Measurements from ENCODE around the gene AMN1. TPM values are rescaled to one million over a fixed set of nuclear protein-coding genes. Genes with fewer than 3 reads are reported as not detected.
A peak's percentile ranks its signal among the peaks of the same experiment; 100 is the strongest.

Gene AMN1
- total and polyA plus RNA-seq, 2 of the 13 experiments (the other 11 are each of a cell fraction or from before 2014, with no cell fraction given) = 7.5 to 26.5 TPM

DNA sequence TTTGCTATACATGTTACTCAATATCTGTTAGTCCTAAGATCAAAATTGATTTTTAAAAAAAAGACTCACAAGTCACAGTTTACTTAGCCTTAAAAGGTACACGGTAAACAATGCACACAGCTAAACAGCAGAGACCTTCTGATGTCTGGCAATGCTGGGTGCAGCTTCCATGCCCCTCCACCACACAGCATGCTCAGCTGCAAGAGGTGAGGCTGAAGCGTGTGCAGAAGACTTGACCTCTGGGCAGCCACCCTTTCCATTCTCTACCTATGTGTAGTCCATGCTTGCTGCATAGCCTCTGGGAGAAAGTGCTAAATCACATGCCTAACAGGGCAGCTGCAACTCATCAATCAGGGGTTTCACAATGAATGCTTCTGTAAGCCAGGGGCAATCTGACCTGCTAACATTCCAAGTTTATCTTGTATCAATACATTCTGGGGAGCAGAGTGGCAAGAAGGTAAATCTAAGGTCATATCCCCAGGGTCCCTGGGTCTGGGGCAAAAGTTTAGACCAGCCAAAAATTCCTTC, 44.5 kb upstream of the AMN1 start (continued):
- TF ChIP-seq U2AF1 (optimal IDR thresholded peaks at IDR 0.05; ENCODE audit: low read depth, low read length) (no peak), HOXA7 (CRISPR knock-in tag; IDR thresholded peaks at IDR 0.05) (no peak), CBFB (CRISPR knock-in tag; IDR thresholded peaks at IDR 0.05) (no peak), FLYWCH1 (CRISPR knock-in tag; IDR thresholded peaks at IDR 0.05) (no peak), PHF21A (CRISPR knock-in tag; IDR thresholded peaks at IDR 0.05) (peak; percentile 86), SYNCRIP (IDR thresholded peaks at IDR 0.05; ENCODE audit: insufficient read depth, low read depth, low read length) (no peak), ZFP36 (IDR thresholded peaks at IDR 0.05; ENCODE audit: borderline replicate concordance, low read depth, low read length, partially characterized antibody) (no peak), ZFY (CRISPR knock-in tag; IDR thresholded peaks at IDR 0.05) (no peak), RAD51 (IDR thresholded peaks at IDR 0.05; ENCODE audit: borderline replicate concordance) (no peak), PHF8 (CRISPR knock-in tag; IDR thresholded peaks at IDR 0.05) (no peak), ELF3 (CRISPR knock-in tag; IDR thresholded peaks at IDR 0.05) (peak; percentile 73; the same call in 1 of the 2 replicates), ZNF781 (CRISPR knock-in tag; IDR thresholded peaks at IDR 0.05; ENCODE audit: borderline replicate concordance, not compliant biosample characterization) (no peak), SETDB1 (CRISPR knock-in tag; IDR thresholded peaks at IDR 0.05; ENCODE audit: borderline replicate concordance) (no peak), MED1 (CRISPR knock-in tag; IDR thresholded peaks at IDR 0.05) (peak; percentile 85), YEATS4 (CRISPR knock-in tag; IDR thresholded peaks at IDR 0.05; ENCODE audit: borderline replicate concordance) (peak; percentile 56; the same call in 1 of the 2 replicates)
- TF ChIP-seq, protein P1, sequence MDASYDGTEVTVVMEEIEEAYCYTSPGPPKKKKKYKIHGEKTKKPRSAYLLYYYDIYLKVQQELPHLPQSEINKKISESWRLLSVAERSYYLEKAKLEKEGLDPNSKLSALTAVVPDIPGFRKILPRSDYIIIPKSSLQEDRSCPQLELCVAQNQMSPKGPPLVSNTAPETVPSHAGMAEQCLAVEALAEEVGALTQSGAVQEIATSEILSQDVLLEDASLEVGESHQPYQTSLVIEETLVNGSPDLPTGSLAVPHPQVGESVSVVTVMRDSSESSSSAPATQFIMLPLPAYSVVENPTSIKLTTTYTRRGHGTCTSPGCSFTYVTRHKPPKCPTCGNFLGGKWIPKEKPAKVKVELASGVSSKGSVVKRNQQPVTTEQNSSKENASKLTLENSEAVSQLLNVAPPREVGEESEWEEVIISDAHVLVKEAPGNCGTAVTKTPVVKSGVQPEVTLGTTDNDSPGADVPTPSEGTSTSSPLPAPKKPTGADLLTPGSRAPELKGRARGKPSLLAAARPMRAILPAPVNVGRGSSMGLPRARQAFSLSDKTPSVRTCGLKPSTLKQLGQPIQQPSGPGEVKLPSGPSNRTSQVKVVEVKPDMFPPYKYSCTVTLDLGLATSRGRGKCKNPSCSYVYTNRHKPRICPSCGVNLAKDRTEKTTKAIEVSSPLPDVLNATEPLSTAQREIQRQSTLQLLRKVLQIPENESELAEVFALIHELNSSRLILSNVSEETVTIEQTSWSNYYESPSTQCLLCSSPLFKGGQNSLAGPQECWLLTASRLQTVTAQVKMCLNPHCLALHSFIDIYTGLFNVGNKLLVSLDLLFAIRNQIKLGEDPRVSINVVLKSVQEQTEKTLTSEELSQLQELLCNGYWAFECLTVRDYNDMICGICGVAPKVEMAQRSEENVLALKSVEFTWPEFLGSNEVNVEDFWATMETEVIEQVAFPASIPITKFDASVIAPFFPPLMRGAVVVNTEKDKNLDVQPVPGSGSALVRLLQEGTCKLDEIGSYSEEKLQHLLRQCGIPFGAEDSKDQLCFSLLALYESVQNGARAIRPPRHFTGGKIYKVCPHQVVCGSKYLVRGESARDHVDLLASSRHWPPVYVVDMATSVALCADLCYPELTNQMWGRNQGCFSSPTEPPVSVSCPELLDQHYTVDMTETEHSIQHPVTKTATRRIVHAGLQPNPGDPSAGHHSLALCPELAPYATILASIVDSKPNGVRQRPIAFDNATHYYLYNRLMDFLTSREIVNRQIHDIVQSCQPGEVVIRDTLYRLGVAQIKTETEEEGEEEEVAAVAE (CRISPR knock-in tag; IDR thresholded peaks at IDR 0.05; ENCODE audit: borderline replicate concordance) = peak; percentile 46; the same call in 1 of the 2 replicates
- TF ChIP-seq, protein P2, sequence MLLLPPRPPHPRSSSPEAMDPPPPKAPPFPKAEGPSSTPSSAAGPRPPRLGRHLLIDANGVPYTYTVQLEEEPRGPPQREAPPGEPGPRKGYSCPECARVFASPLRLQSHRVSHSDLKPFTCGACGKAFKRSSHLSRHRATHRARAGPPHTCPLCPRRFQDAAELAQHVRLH (CRISPR knock-in tag; IDR thresholded peaks at IDR 0.05; ENCODE audit: borderline replicate concordance, low read depth) = peak; percentile 48; the same call in 1 of the 2 replicates
- TF ChIP-seq, protein P3, sequence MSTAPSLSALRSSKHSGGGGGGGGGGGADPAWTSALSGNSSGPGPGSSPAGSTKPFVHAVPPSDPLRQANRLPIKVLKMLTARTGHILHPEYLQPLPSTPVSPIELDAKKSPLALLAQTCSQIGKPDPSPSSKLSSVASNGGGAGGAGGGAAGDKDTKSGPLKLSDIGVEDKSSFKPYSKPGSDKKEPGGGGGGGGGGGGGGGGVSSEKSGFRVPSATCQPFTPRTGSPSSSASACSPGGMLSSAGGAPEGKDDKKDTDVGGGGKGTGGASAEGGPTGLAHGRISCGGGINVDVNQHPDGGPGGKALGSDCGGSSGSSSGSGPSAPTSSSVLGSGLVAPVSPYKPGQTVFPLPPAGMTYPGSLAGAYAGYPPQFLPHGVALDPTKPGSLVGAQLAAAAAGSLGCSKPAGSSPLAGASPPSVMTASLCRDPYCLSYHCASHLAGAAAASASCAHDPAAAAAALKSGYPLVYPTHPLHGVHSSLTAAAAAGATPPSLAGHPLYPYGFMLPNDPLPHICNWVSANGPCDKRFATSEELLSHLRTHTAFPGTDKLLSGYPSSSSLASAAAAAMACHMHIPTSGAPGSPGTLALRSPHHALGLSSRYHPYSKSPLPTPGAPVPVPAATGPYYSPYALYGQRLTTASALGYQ (CRISPR knock-in tag; IDR thresholded peaks at IDR 0.05) = peak; percentile 77

Measured in HepG2 (cell line).